Measurements from ENCODE around the gene CYTH2.
A peak's percentile ranks its signal among the peaks of the same experiment; 100 is the strongest.
"Not testable (repeated sequence)": the region's sequence is repeated elsewhere in the genome, so short reads cannot be mapped to it uniquely, and the experiment has no call there.

The CYTH2 gene

DNA sequence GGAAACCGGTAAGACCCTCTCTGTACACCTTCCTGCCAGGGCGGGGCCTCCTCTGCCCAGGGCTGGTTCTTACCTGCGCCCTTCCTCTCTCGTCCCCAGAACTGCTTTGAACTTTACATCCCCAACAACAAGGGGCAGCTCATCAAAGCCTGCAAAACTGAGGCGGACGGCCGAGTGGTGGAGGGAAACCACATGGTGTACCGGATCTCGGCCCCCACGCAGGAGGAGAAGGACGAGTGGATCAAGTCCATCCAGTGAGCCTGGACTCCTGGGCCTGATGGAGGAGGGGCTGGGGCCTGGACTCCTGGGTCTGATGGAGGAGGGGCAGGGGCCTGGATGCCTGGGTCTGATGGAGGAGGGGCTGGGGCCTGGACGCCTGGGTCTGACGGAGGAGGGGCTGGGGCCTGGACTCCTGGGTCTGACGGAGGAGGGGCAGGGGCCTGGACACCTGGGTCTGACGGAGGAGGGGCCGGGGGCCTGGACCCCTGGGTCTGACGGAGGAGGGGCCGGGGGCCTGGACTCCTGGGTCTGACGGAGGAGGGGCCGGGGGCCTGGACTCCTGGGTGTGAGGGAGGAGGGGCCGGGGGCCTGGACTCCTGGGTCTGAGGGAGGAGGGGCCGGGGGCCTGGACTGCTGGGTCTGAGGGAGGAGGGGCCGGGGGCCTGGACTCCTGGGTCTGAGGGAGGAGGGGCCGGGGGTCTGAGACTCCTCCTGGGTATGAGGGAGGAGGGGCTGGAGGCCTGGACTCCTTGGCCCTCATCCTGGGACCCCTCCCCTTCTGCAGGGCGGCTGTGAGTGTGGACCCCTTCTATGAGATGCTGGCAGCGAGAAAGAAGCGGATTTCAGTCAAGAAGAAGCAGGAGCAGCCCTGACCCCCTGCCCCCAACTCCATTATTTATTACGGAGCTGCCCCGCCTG is 9.4 kb downstream of the CYTH2 start:
- DNase-seq, result no peak

DNA sequence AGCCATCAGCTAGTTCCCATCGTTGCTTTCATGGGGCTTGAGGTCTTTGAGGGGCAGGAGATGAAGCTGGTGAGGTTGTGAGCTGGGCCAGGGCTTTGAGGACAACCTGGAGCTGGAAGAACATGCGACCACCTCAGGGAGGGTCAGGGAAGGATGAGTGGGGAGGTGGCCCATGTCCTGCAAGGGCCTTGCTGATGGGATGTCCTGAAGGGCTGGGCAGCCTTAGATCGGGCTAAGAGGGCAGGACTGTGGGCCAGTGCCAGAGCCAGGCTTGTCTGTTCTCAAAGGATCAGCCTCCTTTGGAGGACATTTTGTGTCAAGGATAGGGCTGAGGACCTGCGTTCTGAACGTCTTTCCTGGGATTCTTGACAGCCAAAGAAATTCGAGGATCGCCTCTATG is 10.5 kb downstream of the CYTH2 start:
- DNase-seq, result no peak

DNA sequence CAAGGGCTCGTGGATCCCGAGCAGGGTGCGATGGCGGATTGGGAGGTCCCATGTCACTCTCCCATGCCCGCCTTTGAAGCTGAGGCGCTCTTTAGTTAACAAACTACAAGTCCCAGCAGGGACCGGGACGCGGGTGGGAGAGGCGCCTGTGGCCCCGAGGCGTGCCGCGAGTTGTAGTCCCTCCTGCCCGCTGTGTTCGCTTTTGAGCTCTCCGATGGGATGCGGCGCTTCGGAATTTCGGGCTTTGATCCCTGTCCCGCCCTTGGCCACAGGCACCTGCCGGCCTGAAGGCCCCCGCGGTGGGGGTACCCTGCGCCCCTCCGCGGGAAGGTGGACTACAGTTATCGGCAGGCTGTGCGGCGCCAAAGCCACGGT is 11.0 kb downstream of the CYTH2 start:
- DNase-seq, result no peak

DNA sequence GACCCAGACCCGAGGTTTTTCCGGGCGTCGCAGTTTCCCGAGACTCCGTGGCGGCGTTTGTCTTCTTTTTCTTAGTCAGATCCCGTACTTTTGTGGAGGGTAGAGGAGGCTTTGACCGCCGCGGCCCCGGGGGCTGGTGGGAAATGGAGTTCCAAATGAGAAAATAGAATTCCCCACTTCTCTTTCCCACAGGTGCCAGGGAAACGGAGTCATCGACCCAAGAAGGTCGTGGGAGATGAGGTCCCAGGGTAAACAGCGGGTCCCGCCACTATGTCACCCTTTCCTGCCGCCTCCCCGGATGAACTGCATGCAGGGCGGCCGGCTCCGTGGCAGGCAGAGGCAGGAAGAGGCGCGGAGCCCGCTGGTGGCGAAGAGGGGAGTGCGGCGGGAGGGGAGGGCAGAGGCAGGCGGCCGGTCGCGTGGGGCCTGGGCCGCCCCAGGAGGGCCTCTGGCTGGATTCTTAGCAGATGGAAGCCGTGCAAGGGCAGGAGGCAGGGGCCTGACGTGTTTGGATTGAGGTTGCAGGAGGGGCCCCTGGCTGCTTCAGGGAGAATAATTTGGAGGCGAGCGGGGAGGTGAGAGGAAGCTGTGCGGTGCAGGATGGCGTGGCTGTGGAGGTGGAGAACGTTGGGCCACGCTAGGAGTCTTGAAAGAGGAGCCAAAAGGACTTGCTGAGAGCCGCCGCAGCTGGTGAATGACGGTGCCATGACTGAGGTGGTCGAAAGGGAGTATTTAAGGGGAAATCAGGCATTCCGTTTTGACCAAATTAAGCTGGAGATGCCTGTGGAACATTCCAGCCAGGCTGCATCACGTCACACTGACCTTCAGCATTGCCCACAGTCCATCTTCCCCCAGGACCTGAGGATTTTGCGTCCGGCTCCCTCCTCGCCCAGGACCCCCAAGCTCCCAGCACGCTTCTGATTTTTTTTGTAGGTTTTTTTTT is 11.7 kb downstream of the CYTH2 start:
- peak; percentile 56 for DNase-seq

DNA sequence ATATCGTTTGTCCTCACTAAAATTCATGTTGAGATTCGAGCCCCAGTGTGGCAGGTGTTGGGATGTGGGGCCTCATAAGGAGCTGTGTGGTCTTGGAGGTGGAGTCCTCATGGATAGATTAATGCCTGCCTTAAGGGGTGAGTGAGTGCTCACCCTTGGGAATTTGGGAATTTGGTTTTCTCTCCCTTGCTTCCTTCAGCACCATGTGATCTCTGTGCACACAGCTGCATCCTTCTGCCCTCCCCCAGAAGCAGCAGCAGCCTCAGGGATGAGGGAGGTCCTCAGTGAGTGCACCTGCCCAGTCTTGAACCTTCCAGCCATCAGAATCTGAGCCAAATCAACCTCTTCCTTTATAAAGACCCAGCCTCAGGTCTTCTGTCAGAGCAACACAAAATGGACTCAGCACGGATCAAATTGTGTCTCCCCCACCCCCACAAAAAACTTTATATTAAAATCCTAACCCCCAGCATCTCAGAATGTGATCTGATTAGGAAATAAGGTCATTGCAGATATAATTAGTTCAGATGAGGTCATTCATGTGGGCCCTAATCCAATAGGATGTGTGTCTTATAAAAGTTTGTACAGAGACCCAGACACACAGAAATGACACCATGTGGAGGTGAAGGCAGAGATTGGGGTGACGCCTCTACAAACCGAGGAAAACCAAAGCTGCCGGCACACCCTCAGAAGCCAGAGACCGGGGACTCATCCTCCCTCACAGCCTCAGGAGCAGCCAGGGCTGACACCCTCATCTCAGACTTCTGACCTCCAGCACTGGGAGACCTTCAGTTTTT is 12.9 kb downstream of the CYTH2 start:
- no peak for DNase-seq

DNA sequence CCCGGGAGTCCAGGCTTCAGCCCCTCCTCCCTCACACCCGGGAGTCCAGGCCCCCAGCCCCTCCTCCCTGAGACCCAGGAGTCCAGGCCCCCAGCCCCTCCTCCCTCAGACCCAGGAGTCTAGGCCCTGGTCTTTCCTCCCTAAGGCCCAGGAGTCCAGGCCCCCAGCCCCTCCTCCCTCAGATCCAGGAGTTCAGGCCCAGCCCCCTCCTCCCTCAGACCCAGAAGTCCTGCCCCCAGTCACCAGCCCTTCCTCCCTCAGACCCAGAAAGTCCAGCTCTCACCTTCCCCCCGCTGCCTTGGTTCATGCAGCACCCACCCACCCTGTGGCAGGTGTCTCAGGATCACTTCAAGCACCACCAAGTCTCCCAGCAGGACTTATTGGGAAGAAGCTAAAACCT is 14.1 kb downstream of the CYTH2 start:
- no peak for DNase-seq

DNA sequence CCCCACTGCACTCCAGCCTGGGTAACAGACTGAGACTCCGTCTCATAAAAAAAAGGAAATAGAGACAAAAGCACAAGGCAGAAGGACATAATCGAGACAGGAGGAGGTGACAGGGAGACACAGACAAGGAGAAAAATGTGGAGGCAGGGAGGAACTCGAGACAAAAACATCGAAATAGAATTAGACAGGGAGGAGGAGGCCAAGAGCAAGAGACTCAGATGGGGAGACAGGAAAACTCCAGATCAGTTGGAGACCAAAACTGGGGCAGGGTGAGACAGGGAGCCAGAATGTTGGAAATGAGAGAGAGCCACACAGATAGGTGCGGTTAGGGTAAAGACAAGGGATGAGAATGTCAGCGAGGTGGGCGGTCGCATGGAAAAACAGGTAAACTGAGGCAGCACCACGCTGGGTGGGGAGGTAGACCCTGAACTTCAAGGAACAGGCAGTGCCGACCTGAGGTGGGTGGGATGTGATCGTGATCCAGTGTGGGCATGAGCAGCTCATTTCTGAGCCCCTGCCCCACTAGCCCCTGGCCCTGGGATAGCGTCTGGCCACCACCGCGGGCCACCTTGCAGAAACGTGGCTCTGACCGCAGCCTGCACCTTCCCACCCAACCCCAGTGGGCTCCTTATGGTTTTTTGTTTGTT is 15.2 kb downstream of the CYTH2 start:
- no peak for DNase-seq

DNA sequence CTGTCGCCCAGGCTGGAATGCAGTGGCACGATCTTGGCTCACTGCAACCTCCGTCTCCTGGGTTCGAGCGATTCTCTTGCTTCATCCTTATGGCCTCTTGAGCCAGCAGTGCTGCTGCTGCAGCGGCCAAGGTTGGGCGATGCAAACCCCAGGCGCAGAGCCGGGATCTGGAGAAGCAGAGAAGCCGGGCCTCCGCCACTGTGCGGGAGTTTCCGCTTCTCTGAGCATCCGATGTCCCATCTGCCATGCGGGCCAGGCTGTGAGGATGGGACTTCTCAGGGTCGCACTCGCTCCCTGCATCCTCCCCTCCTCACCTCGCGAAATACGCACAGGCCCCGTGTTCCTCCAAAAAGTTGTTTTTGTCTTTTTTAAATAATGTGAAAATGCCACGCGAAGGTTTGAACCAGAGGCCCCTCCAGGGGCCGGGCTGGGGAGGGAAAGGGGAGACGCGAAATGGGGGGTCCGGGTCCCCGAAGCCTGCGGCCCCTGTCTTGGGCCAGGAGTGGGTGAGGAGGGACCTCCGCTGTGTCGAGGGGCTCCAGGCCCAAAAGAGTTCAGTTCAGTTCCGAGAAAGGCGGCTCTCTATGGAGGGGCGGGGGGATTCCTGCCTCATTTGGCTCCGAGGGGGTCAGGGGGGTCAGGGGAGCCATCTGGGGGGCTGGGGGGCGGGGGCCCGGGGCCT is 15.9 kb downstream of the CYTH2 start:
- no peak for DNase-seq

DNA sequence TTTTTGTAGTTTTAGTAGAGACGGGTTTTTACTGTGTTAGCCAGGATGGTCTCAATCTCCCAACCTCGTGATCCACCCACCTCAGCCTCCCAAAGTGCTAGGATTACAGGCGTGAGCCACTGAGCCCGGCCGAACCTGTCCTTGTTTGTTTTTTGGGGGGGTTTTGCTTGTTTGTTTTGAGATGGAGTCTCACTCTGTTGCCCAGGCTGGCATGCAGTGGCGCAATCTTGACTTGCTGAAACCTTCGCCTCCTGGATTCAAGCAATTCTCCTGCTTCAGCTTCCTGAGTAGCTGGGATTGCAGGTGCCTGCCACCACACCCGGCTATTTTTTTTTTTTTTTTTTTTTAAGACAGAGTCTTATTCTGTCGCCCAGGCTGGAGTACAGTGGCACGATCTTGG is 17.5 kb downstream of the CYTH2 start:
- not testable (repeated sequence) for DNase-seq

DNA sequence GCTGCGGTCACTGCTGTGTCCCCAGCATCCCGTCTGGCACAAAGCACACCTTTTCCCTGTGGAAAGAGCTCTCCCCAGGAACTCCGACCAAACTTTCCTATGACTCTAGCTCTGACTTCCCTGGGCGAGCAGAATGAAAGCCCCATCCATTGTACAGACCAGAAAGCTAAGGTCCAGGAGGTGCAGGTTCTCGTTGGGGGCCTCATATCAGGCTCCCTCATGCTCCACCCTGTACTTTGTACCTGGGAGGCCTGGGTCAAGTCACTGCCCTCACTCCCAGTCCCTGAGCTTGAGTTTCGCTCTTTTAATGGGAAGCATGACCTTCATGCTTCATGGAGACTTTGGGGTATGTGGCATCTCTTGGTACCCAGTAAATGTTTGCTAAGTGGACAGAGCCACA is 18.4 kb downstream of the CYTH2 start:
- DNase-seq, result no peak

DNA sequence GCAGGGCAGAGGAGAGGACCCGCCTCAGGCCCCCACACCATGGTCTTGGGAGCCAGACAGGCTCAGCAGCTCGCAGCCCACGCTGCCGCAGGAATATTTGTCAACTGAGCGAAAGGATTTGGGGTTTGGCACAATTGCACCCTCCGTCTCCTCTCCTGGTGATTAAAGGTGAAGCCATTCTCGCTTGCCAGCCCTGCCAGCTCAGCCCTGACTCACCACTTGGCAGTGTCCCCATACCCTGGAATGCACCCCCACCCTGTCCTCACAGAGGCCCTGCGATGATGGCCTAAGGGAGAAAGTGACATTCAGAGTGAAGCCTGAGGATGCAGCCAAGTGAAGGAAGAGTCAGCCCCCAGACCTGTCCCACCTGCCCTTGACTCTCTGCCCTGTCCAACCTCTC is 18.8 kb downstream of the CYTH2 start:
- DNase-seq, result no peak

DNA sequence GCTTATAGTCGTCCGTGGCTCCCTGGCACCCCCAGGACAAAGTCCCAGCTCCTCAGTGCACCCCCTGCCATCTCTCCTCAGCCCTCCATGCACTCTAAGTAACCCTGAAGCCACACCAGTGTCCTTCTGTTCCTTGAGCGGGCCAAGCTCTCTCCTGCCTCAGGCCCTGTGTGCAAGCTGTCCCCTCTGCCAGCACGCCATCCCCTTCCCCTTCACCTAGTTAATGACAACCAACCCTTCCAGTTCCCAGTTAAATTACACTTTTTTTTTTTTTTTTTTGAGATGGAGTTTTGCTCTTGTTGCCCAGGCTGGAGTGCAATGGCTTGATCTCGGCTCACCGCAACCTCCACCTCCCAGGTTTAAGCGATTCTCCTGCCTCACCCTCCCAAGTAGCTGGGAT is 19.3 kb downstream of the CYTH2 start:
- not testable (repeated sequence) for DNase-seq

DNA sequence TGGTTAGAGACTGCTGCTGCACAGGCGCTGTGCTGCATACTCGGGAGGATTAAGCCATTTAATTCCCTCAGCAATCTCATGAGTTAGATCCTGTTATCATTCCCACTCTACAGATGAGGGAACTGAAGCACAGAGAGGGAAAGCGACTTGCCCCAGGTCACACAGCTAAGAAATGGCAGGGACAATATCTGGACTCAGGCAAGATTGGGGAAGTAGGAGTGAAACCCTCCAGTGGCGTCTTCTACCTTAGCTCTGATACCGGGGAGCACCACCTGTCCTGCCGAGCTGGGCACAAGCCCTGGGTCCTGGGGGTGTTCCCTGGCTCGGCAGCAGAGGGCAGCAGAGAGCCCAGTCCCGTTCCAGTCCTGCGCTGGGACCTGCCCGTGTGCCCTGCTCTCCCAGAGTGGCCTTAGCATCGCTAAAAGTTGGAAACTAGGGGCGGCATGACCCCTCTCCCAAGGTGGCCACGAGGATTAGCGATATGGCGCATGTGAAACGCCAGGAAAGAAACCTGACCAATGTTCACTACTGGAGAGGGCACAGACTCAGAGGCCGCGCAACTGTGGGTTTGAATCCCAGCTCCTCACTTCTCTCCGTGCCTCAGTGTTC is 20.5 kb downstream of the CYTH2 start:
- peak; percentile 80 for DNase-seq

DNA sequence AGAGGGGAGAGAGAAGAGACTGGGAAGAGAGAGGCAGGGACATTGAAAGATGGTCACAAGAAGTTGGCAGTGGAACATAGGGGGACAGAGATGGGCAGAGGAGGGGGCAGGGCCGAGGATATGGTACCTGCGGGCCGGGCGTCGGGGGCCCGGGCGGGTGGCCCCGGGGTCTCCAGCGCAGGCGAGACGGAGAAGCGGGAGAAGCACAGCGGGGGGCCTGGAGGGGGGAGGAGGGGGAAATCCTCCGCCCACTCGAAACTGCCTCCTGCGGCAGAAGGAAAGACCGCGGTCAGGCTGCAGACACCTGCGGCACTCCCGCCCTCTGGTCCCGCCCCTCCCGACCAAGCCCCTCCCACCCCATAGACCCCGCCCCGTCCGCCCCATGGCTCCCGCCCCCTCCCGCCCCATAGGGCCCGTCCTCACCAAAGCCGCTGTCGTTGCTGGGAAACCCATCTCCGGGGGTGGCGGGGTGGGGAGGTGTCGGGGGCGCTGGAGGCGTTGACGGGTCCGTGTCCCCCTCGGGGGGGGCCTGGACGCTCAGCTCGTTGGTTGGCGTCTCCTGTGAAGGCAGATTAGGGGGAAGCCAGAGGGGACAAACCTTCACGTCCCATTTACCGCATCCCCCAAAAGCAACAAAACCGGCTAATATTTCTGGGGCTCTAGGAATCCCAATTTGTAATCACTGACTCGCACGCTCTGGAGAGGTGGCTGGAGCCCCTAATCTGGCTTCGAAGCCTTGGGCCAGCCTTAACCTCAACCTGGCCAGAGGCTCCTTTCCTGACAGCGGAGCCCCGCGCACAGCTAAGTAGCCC is 22.0 kb downstream of the CYTH2 start:
- DNase-seq, result peak; percentile 43

DNA sequence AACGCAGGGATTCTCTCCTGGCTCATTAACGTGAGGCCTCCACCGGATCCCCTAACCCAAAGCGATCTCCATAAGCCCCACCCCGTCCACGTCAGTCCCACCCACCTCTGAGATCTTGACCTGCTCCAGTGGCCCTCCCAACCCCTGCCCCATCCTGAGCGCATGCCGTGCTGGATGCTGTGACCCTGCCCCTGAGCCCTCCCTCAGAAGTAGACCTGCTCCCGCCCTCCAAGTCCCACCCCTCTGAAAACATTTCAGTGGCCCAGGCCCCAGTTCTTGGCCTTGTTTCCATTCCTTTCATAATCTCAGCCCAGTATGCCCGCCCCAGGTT is 22.6 kb downstream of the CYTH2 start:
- no peak for DNase-seq

DNA sequence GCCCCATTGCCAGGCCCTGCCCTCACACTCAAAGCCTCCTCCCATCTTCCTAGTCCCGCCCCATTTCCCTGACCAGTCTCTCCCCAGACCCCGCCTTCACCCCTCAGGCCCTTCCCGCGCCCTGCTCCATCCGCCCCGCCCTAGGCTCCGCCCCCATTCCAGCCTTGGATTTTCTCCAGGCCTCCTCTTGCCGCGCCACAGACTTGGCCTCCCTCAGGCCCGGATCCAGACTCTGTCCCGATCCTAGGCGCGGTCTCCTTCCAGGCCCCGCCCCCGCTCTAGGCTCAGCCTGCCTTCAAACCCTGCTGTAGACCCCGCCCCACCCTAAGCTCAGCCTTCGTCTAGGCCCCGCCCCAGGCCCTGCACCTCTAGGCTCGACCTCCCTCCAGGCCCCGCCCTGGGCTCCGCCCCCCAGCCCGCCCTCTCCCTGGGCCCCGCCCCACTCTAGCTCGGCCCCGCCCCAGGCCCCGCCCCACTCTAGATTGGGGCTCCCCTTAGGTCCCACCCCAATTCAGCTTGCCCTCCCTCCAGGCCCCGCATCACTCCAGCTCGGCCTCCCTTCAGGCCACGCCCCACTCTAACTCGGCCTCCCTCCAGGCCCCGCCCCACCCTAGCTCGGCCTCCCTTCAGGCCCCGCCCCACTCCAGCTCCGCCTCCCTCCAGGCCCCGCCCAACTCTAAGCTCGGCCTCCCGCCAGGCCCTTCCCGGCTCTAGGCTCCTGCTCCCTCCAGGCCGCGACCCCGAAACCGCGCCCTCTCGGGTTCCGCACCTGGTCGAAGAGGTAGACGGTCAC is 24.0 kb downstream of the CYTH2 start:
- DNase-seq, result peak; percentile 93

DNA sequence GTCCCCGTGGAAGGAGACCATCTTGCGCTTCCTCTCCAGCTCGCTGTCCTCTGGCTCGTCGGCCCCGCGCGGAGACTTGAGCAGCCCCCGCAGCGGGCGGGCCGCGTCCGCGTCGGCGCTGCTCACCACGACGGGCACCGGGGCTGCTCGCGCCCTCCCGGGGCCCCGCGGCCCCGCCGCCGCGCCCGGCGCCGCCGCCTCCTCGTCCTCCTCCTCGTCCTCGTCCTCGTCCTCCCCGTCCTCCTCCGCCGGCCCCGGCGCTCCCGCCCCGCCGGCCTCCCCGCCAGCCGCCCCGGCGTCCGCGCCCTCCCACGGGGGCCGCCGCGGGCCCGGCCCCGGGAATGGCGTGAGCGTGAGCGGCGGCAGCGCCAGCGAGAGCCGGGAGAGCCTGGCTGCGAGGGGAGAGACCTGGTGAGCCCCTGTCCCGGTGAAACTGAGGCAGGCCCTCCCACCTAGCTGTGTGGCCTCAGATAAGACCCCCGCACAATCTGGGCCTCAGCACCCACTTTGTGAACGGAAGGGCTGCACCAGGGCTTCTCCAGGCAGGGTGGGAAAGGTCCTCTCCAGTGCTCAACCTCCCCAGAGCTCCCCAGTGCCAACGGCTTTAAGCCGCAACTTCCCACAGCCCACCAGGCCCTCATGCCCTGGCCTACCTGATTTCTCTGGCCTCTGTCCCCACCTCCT is 24.7 kb downstream of the CYTH2 start:
- no peak for DNase-seq

DNA sequence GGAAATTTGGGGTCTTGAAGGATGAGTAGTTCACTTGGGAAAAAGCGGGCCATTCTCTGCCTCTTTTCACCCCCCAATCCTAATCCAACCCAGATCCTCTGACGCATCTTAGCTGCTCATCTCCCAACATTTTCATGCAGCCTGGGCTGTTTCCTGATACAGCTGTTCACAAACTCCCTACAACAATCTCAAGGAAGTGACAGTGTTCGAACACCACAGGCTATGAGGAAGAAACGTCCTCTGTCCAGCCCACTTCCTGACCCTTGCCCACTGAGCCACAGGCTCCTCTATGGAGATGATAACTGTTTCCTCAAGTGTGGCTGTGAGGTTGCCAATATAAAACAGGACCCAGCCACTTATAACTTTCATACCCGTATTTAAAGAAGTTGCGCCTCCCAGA is 26.2 kb downstream of the CYTH2 start:
- no peak for DNase-seq
